ENCODE measurements around the gene PNPLA7.
A peak's percentile ranks its signal among the peaks of the same experiment; 100 is the strongest.
"Not testable (repeated sequence)": the region's sequence is repeated elsewhere in the genome, so short reads cannot be mapped to it uniquely, and the experiment has no call there.

The PNPLA7 gene

GRCh38 chr9:137564134-137564533 lies 13.9 kb upstream of the PNPLA7 start:
- DNase-seq (ENCODE audit: low read depth) = no peak
- H3K4me3 ChIP-seq (ENCODE audit: low read depth, low read length) = no peak overlapping the region
- no peak for TF ChIP-seq CTCF (IDR thresholded peaks at IDR 0.05; ENCODE audit: control insufficient read depth, extremely low read depth, insufficient read depth)

GRCh38 chr9:137558127-137558526 lies 7.9 kb upstream of the PNPLA7 start:
- no peak for TF ChIP-seq CTCF (IDR thresholded peaks at IDR 0.05; ENCODE audit: control insufficient read depth, extremely low read depth, insufficient read depth)
- DNase-seq (ENCODE audit: low read depth) = no peak
- no peak overlapping the region for H3K4me3 ChIP-seq (ENCODE audit: low read depth, low read length)

- DNase-seq (ENCODE audit: low read depth) = peak; percentile 87
- TF ChIP-seq CTCF (IDR thresholded peaks at IDR 0.05; ENCODE audit: control insufficient read depth, extremely low read depth, insufficient read depth) = no peak
- peak overlapping the region; percentile 26; the same call in 1 of the 2 replicates for H3K4me3 ChIP-seq (ENCODE audit: low read depth, low read length)
These were observed 6.1 kb upstream of the PNPLA7 start for GRCh38 chr9:137556069-137556838.

GRCh38 chr9:137555179-137555578 lies 5.0 kb upstream of the PNPLA7 start:
- no peak for TF ChIP-seq CTCF (IDR thresholded peaks at IDR 0.05; ENCODE audit: control insufficient read depth, extremely low read depth, insufficient read depth)
- no peak overlapping the region for H3K4me3 ChIP-seq (ENCODE audit: low read depth, low read length)
- DNase-seq (ENCODE audit: low read depth) = no peak

- TF ChIP-seq CTCF (IDR thresholded peaks at IDR 0.05; ENCODE audit: control insufficient read depth, extremely low read depth, insufficient read depth) = no peak
- H3K4me3 ChIP-seq (ENCODE audit: low read depth, low read length) = no peak overlapping the region
- DNase-seq (ENCODE audit: low read depth) = no peak
These were observed 4.1 kb upstream of the PNPLA7 start for GRCh38 chr9:137554349-137554748.

GRCh38 chr9:137553654-137554053 lies 3.5 kb upstream of the PNPLA7 start:
- not testable (repeated sequence) for DNase-seq (ENCODE audit: low read depth); H3K4me3 ChIP-seq (ENCODE audit: low read depth, low read length)

GRCh38 chr9:137552022-137552768 lies 2.0 kb upstream of the PNPLA7 start:
- peak overlapping the region; percentile 93 for H3K4me3 ChIP-seq (ENCODE audit: low read depth, low read length)
- no peak for TF ChIP-seq CTCF (IDR thresholded peaks at IDR 0.05; ENCODE audit: control insufficient read depth, extremely low read depth, insufficient read depth)
- DNase-seq (ENCODE audit: low read depth) = no peak

Measured in LNCaP clone FGC (cell line).